Breast epithelium (tissue), 4 donors: ENCODE measurements around the gene TAS1R3. TPM values are rescaled to one million over a fixed set of nuclear protein-coding genes. Genes with fewer than 3 reads are reported as not detected.

Source experiments
- DNase-seq, 2 donors: peaks; one replicate each; pipeline ENCODE4 v3.0.0-alpha.2; 2019; ENCODE audit warnings: low spot score in 2 of 2
- H3K27ac ChIP-seq, 2 donors: fragments of 200-600 bp; sonication (generic) in 1 of 2; one replicate each; pipeline ENCODE4 v1.5.1; 2016 to 2019; ENCODE audit warnings: mild to moderate bottlenecking in 1 of 2
- H3K27me3 ChIP-seq, 2 donors: fragments of 200-600 bp; sonication (generic) in 1 of 2; one replicate each; pipeline versions ENCODE4 v1.5.1 to v1.6.0; 2017 to 2019; ENCODE audit warnings: control low read depth in 1 of 2, mild to moderate bottlenecking in 1 of 2
- H3K36me3 ChIP-seq: fragments of 200-600 bp; one replicate; pipeline ENCODE4 v1.5.1; 2019
- H3K4me1 ChIP-seq, 2 donors: fragments of 200-600 bp; sonication (generic); one replicate each; pipeline ENCODE4 v1.5.1; 2016 to 2019; ENCODE audit warnings: control low read depth in 1 of 2
- H3K4me3 ChIP-seq, 3 donors: fragments of 200-600 bp; sonication (generic); 1 replicate in 2 of 3; 2 replicates in 1 of 3; pipeline ENCODE4 v1.5.1; 2016 to 2019; ENCODE audit warnings: mild to moderate bottlenecking in 3 of 3, moderate library complexity in 2 of 3
- H3K9me3 ChIP-seq, 2 donors: fragments of 200-600 bp; sonication (generic) in 1 of 2; one replicate each; pipeline ENCODE4 v1.5.1; 2016 to 2019; ENCODE audit warnings: control low read depth in 1 of 2
- POLR2A ChIP-seq: fragments of 450-650 bp; IDR thresholded peaks from one replicate; pipeline ENCODE4 v1.6.1; 2016; ENCODE audit warnings: antibody characterized with exemption, mild to moderate bottlenecking, moderate library complexity
- POLR2AphosphoS5 ChIP-seq, 3 donors: sonication (generic); formaldehyde crosslinking; IDR thresholded peaks; one replicate each; pipeline ENCODE4 v1.6.1; 2017; ENCODE audit warnings: antibody characterized with exemption in 3 of 3
- intact Hi-C: fragments of 100-400 bp; cut with DNase I; formaldehyde crosslinking; loops from one replicate; pipeline ENCODE4 v1.15.1; 2023; ENCODE audit warnings: low total_unique reads
- total RNA-seq, 3 donors: library from RNA; depleted of rRNA; stranded (reverse); fragments of >200 nt; gene quantifications; one replicate each; pipeline ENCODE4 v1.1.0, GENCODE V29; 2016
- TF ChIP-seq, protein P1 (sequence below), 3 donors: fragments of 450-650 bp; IDR thresholded peaks; one replicate each; pipeline ENCODE4 v1.5.1; 2016 to 2017; ENCODE audit warnings: antibody characterized with exemption in 3 of 3, mild to moderate bottlenecking in 3 of 3, moderate library complexity in 3 of 3

Gene TAS1R3
- total RNA-seq, 3 donors from 2014 or later = 0.16 to 0.33 TPM; not detected in 1

DNA sequence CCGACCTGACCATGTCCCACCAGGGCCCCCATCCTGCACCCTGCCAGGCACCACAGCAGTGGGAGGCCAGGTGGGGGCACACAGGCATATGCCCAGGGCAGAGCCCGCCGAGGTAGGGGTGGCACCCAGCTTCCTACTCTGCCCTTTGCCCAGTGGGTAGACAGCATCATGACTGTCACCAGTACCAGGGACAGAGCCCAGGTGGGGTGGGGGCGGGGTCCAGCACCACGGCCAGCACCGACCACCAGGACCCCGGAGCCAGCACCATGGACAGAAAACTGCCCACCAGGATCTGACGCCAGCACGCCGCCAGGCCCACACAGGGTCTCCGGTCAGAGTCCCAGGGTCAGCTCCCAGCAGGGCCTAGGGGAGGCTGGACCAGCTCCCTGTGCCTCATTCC is 3.8 kb downstream of the TAS1R3 start:
- Histone ChIP-seq H3K27me3 (no peaks in the 10 kb centered on the region), H3K36me3 (no peaks in the 10 kb centered on the region), H3K27ac (no peak overlapping the region), H3K4me1 (peaks cover 13 to 19% of the 10 kb centered on the region in 2 donors), H3K4me3 (no peak overlapping the region), H3K9me3 (no peaks in the 10 kb centered on the region)
- intact Hi-C loops = no loop called here
- DNase-seq = no peak
- TF ChIP-seq, protein P1, sequence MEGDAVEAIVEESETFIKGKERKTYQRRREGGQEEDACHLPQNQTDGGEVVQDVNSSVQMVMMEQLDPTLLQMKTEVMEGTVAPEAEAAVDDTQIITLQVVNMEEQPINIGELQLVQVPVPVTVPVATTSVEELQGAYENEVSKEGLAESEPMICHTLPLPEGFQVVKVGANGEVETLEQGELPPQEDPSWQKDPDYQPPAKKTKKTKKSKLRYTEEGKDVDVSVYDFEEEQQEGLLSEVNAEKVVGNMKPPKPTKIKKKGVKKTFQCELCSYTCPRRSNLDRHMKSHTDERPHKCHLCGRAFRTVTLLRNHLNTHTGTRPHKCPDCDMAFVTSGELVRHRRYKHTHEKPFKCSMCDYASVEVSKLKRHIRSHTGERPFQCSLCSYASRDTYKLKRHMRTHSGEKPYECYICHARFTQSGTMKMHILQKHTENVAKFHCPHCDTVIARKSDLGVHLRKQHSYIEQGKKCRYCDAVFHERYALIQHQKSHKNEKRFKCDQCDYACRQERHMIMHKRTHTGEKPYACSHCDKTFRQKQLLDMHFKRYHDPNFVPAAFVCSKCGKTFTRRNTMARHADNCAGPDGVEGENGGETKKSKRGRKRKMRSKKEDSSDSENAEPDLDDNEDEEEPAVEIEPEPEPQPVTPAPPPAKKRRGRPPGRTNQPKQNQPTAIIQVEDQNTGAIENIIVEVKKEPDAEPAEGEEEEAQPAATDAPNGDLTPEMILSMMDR (IDR thresholded peaks at IDR 0.05) = no peak
- TF ChIP-seq POLR2AphosphoS5 (IDR thresholded peaks at IDR 0.05) (no peak), POLR2A (no peak)

DNA sequence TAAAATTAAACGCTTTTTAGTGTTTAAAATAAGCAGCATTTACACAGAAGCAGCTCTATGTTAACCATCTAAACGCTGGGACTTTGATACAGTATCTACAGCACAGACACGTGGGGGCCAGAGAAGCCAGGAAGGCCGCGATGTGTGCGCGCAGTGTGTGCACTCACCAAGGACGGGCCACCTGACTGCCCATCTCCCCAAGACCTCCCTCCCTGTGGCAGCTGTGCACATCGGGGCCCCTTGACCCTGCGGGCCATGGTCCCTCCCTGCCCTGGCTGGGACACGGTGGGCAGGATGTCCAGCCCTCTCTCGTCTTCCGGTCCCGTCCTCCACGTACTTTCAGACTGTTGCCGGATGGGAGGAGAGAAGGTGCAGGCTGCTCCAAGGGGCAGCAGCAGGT is 4.2 kb downstream of the TAS1R3 start:
- Histone ChIP-seq H3K36me3 (no peaks in the 10 kb centered on the region), H3K27ac (no peak overlapping the region), H3K9me3 (no peaks in the 10 kb centered on the region), H3K4me1 (peaks cover 13 to 19% of the 10 kb centered on the region in 2 donors), H3K27me3 (no peaks in the 10 kb centered on the region), H3K4me3 (no peak overlapping the region)
- intact Hi-C loops = no loop called here
- DNase-seq = no peak
- TF ChIP-seq POLR2AphosphoS5 (IDR thresholded peaks at IDR 0.05) (no peak), POLR2A (no peak)
- TF ChIP-seq, protein P1 (IDR thresholded peaks at IDR 0.05) = no peak

DNA sequence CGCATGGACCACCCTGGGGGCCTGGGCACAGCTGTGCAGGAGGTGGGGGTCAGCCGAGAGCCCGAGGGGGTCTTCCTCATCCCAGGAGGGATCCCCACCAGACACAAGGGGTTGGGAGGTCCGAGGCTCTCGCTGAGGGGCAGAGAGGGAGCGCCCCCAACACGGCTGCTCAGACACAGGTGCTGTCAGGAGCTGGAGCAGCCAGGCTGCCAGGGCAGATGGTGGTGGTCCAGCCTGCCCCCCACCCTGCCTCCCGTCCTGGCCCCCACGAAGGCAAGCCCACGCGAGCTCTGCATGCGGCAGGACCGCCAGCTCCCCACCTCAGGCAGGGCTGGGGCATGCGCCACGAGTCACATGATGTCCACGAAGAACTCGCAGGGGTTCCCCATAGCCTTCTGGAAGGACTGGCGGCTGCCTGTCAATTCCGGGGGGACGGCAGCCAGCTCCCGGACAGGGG is 4.7 kb downstream of the TAS1R3 start:
- Histone ChIP-seq H3K9me3 (no peaks in the 10 kb centered on the region), H3K36me3 (no peaks in the 10 kb centered on the region), H3K27ac (no peak overlapping the region), H3K27me3 (no peaks in the 10 kb centered on the region), H3K4me3 (no peak overlapping the region), H3K4me1 (peaks cover 13 to 19% of the 10 kb centered on the region in 2 donors)
- intact Hi-C loops = no loop called here
- TF ChIP-seq, protein P1 (IDR thresholded peaks at IDR 0.05) = no peak
- no peak for TF ChIP-seq POLR2AphosphoS5 (IDR thresholded peaks at IDR 0.05)
- no peak for TF ChIP-seq POLR2A
- no peak for DNase-seq

GRCh38 chr1:1336446-1336845 is 5.4 kb downstream of the TAS1R3 start:
- TF ChIP-seq POLR2A = no peak
- TF ChIP-seq POLR2AphosphoS5 (IDR thresholded peaks at IDR 0.05) = no peak
- TF ChIP-seq, protein P1 (IDR thresholded peaks at IDR 0.05) = no peak

DNA sequence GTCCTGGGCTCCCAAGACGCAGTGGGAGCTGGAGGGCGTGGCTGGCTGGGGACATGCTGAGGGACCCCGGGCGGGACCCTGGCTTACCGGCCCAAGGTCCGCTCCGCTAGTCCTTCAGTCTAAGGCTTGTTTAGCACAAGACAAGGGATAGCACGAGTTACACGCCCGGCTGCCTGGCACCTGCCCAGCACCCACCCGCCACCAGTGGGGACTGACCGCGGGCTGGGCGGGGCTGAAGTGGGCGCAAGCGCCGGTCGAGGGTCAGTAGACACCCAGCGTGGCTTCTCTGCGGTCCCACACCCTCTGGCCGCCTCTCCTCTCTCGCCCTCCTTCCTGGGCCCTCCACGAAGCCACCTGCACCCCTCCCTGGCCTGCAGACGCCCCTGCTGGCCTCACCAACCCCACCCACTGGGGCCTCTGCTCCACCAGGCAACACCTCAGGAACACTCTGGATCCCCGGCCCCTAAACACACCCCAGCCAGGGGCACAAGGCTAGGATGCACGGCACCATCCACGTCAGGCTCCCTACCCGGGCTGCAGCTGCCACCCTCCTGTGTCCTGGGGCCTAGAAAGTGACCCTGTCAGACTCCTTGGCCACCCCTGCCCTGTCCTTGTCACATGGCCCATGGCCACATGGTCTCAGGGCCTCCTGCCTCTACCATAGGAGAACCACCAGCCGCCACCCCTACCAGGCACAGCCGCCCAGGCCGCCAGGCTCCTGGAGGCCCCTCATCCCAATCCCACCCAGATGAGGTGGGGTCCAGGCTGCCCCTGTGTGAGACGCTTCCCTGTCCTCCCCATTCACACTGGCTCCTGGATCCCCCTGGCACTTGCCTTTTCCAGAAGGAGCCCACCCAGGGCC is 6.1 kb downstream of the TAS1R3 start:
- no peak overlapping the region for H3K4me3 ChIP-seq
- no peak for DNase-seq
- no peak overlapping the region for H3K27ac ChIP-seq
- intact Hi-C loops = no loop called here
- peaks cover 12 to 15% of the 10 kb centered on the region in 2 donors for H3K4me1 ChIP-seq
- no peaks in the 10 kb centered on the region for H3K36me3 ChIP-seq
- no peaks in the 10 kb centered on the region for H3K9me3 ChIP-seq
- TF ChIP-seq, protein P1 (IDR thresholded peaks at IDR 0.05) = no peak
- TF ChIP-seq POLR2AphosphoS5 (IDR thresholded peaks at IDR 0.05) (no peak), POLR2A (no peak)
- no peaks in the 10 kb centered on the region for H3K27me3 ChIP-seq

More at GRCh38 chr1:1336446-1336845, 5.4 kb downstream of the TAS1R3 start:
- no peaks in the 10 kb centered on the region for H3K9me3 ChIP-seq
- no peaks in the 10 kb centered on the region for H3K27me3 ChIP-seq
- DNase-seq = no peak
- H3K27ac ChIP-seq = no peak overlapping the region
- intact Hi-C loops = no loop called here
- H3K4me3 ChIP-seq = no peak overlapping the region
- no peaks in the 10 kb centered on the region for H3K36me3 ChIP-seq
- H3K4me1 ChIP-seq = peaks cover 13 to 19% of the 10 kb centered on the region in 2 donors
